ENCODE data around the gene SORCS2. TPM values are rescaled to one million over a fixed set of nuclear protein-coding genes. Genes with fewer than 3 reads are reported as not detected.

SORCS2 gene
- total and polyA plus RNA-seq, 2 experiments from 2014 or later = 0.38 to 1.4 TPM

- in situ Hi-C loops (cut with MboI) = no loop called here
- H3K4me3 ChIP-seq = no peak overlapping the region
- no peaks in the 10 kb centered on the region for H3K79me2 ChIP-seq (ENCODE audit: insufficient read depth)
- no peaks in the 10 kb centered on the region for H3K9me3 ChIP-seq (ENCODE audit: low read depth)
- TF ChIP-seq EZH2phosphoT487 (IDR thresholded peaks at IDR 0.05; ENCODE audit: insufficient read depth, low read depth) = no peak
- TF ChIP-seq EZH2 (IDR thresholded peaks at IDR 0.05; ENCODE audit: insufficient read depth, poor library complexity, severe bottlenecking) = no peak
- no peaks in the 10 kb centered on the region for H3K36me3 ChIP-seq (ENCODE audit: low read depth)
- H3K27me3 ChIP-seq (replicated peaks; ENCODE audit: insufficient read depth) = no peaks in the 10 kb centered on the region; the same call in 1 of the 2 replicates
- H3K4me2 ChIP-seq (ENCODE audit: unreplicated experiment) = no peak overlapping the region
- H3F3A ChIP-seq (ENCODE audit: insufficient read depth) = no peaks in the 10 kb centered on the region
- H4K20me1 ChIP-seq (ENCODE audit: insufficient read depth) = no peaks in the 10 kb centered on the region
- no peak overlapping the region for H3K9ac ChIP-seq
- no peaks in the 10 kb centered on the region for H3K9me2 ChIP-seq (ENCODE audit: insufficient read depth)
- no peaks in the 10 kb centered on the region for H3K4me1 ChIP-seq (ENCODE audit: insufficient read depth)
- H2AFZ ChIP-seq = no peak overlapping the region
- no peak for DNase-seq
- WGBS, 2 experiments (ENCODE audit: low coverage in 1 of 2, low lambda C conversion rate in 2 of 2, missing lambda C conversion rate in 2 of 2) = 76 to 78% methylated on average over 6 of the region's 6 CpGs
- H3K27ac ChIP-seq = no peak overlapping the region
These were observed 474.4 kb downstream of the SORCS2 start for GRCh38 chr4:7666744-7667143.

GRCh38 chr4:7668271-7668670 lies 475.9 kb downstream of the SORCS2 start:
- in situ Hi-C loops (cut with MboI) = no loop called here
- no peak overlapping the region for H3K27ac ChIP-seq
- DNase-seq = no peak
- no peaks in the 10 kb centered on the region for H3K79me2 ChIP-seq (ENCODE audit: insufficient read depth)
- no peak overlapping the region for H3K9ac ChIP-seq
- no peaks in the 10 kb centered on the region for H3K4me1 ChIP-seq (ENCODE audit: insufficient read depth)
- TF ChIP-seq EZH2phosphoT487 (IDR thresholded peaks at IDR 0.05; ENCODE audit: insufficient read depth, low read depth) (no peak), EZH2 (IDR thresholded peaks at IDR 0.05; ENCODE audit: insufficient read depth, poor library complexity, severe bottlenecking) (no peak)
- no peaks in the 10 kb centered on the region for H3K9me3 ChIP-seq (ENCODE audit: low read depth)
- no peaks in the 10 kb centered on the region; the same call in none of the 2 replicates for H3K27me3 ChIP-seq (replicated peaks; ENCODE audit: insufficient read depth)
- H3K4me3 ChIP-seq = no peak overlapping the region
- no peak overlapping the region for H2AFZ ChIP-seq
- H4K20me1 ChIP-seq (ENCODE audit: insufficient read depth) = no peaks in the 10 kb centered on the region
- 60 to 63% methylated on average over 4 of the region's 4 CpGs for WGBS, 2 experiments (ENCODE audit: low coverage in 1 of 2, low lambda C conversion rate in 2 of 2, missing lambda C conversion rate in 2 of 2)
- no peaks in the 10 kb centered on the region for H3K36me3 ChIP-seq (ENCODE audit: low read depth)
- no peak overlapping the region for H3K4me2 ChIP-seq (ENCODE audit: unreplicated experiment)
- H3K9me2 ChIP-seq (ENCODE audit: insufficient read depth) = no peaks in the 10 kb centered on the region
- H3F3A ChIP-seq (ENCODE audit: insufficient read depth) = no peaks in the 10 kb centered on the region

GRCh38 chr4:7668826-7669225 lies 476.5 kb downstream of the SORCS2 start:
- TF ChIP-seq EZH2 (IDR thresholded peaks at IDR 0.05; ENCODE audit: insufficient read depth, poor library complexity, severe bottlenecking) = no peak
- no peak for TF ChIP-seq EZH2phosphoT487 (IDR thresholded peaks at IDR 0.05; ENCODE audit: insufficient read depth, low read depth)

GRCh38 chr4:7672601-7673000 lies 480.3 kb downstream of the SORCS2 start:
- TF ChIP-seq EZH2phosphoT487 (IDR thresholded peaks at IDR 0.05; ENCODE audit: insufficient read depth, low read depth) (no peak), EZH2 (IDR thresholded peaks at IDR 0.05; ENCODE audit: insufficient read depth, poor library complexity, severe bottlenecking) (no peak)
- no peak for DNase-seq
- H3K79me2 ChIP-seq (ENCODE audit: insufficient read depth) = no peaks in the 10 kb centered on the region

More at GRCh38 chr4:7668826-7669225, 476.5 kb downstream of the SORCS2 start:
- DNase-seq = no peak
- Histone ChIP-seq H3K27ac (no peak overlapping the region), H3F3A (ENCODE audit: insufficient read depth) (no peaks in the 10 kb centered on the region), H3K9ac (no peak overlapping the region), H4K20me1 (ENCODE audit: insufficient read depth) (no peaks in the 10 kb centered on the region), H3K27me3 (replicated peaks; ENCODE audit: insufficient read depth) (no peaks in the 10 kb centered on the region; the same call in none of the 2 replicates), H3K36me3 (ENCODE audit: low read depth) (no peaks in the 10 kb centered on the region), H3K79me2 (ENCODE audit: insufficient read depth) (no peaks in the 10 kb centered on the region), H3K4me2 (ENCODE audit: unreplicated experiment) (no peak overlapping the region), H3K9me3 (ENCODE audit: low read depth) (no peaks in the 10 kb centered on the region), H3K9me2 (ENCODE audit: insufficient read depth) (no peaks in the 10 kb centered on the region), H3K4me1 (ENCODE audit: insufficient read depth) (no peaks in the 10 kb centered on the region), H2AFZ (no peak overlapping the region), H3K4me3 (no peak overlapping the region)
- in situ Hi-C loops (cut with MboI) = no loop called here
- WGBS, 2 experiments (ENCODE audit: low coverage in 1 of 2, low lambda C conversion rate in 2 of 2, missing lambda C conversion rate in 2 of 2) = 38 to 45% methylated on average over 4 of the region's 4 CpGs

GRCh38 chr4:7673121-7673520 lies 480.8 kb downstream of the SORCS2 start:
- Histone ChIP-seq H3K4me1 (ENCODE audit: insufficient read depth) (no peaks in the 10 kb centered on the region), H2AFZ (no peak overlapping the region), H3K79me2 (ENCODE audit: insufficient read depth) (no peaks in the 10 kb centered on the region), H4K20me1 (ENCODE audit: insufficient read depth) (no peaks in the 10 kb centered on the region), H3K27ac (no peak overlapping the region), H3K9me3 (ENCODE audit: low read depth) (no peaks in the 10 kb centered on the region), H3K4me2 (ENCODE audit: unreplicated experiment) (no peak overlapping the region), H3F3A (ENCODE audit: insufficient read depth) (no peaks in the 10 kb centered on the region), H3K4me3 (no peak overlapping the region), H3K9ac (no peak overlapping the region), H3K36me3 (ENCODE audit: low read depth) (no peaks in the 10 kb centered on the region), H3K9me2 (ENCODE audit: insufficient read depth) (no peaks in the 10 kb centered on the region), H3K27me3 (replicated peaks; ENCODE audit: insufficient read depth) (peaks cover 12% of the 10 kb centered on the region)
- TF ChIP-seq EZH2 (IDR thresholded peaks at IDR 0.05; ENCODE audit: insufficient read depth, poor library complexity, severe bottlenecking) (no peak), EZH2phosphoT487 (IDR thresholded peaks at IDR 0.05; ENCODE audit: insufficient read depth, low read depth) (no peak)
- WGBS, 2 experiments (ENCODE audit: low coverage in 1 of 2, low lambda C conversion rate in 2 of 2, missing lambda C conversion rate in 2 of 2) = 74 to 79% methylated on average over 9 of the region's 9 CpGs
- in situ Hi-C loops (cut with MboI) = no loop called here
- DNase-seq = peak; percentile 17

More at GRCh38 chr4:7672601-7673000, 480.3 kb downstream of the SORCS2 start:
- Histone ChIP-seq H3F3A (ENCODE audit: insufficient read depth) (no peaks in the 10 kb centered on the region), H3K4me2 (ENCODE audit: unreplicated experiment) (no peak overlapping the region), H3K4me1 (ENCODE audit: insufficient read depth) (no peaks in the 10 kb centered on the region), H3K9ac (no peak overlapping the region), H4K20me1 (ENCODE audit: insufficient read depth) (no peaks in the 10 kb centered on the region), H3K4me3 (no peak overlapping the region), H3K9me2 (ENCODE audit: insufficient read depth) (no peaks in the 10 kb centered on the region), H3K27me3 (replicated peaks; ENCODE audit: insufficient read depth) (peaks cover 12% of the 10 kb centered on the region), H3K27ac (no peak overlapping the region), H2AFZ (no peak overlapping the region), H3K36me3 (ENCODE audit: low read depth) (no peaks in the 10 kb centered on the region), H3K9me3 (ENCODE audit: low read depth) (no peaks in the 10 kb centered on the region)
- WGBS, 2 experiments (ENCODE audit: low coverage in 1 of 2, low lambda C conversion rate in 2 of 2, missing lambda C conversion rate in 2 of 2) = 51 to 63% methylated on average over 4 of the region's 4 CpGs
- in situ Hi-C loops (cut with MboI) = no loop called here

Data from GM23248 (cell line).